Measurements from ENCODE around the gene IPPK. TPM values are rescaled to one million over a fixed set of nuclear protein-coding genes. Genes with fewer than 3 reads are reported as not detected.

Gene IPPK
- total and polyA plus RNA-seq, 2 of the 8 experiments (the other 6 are each of a cell fraction or from before 2014, with no cell fraction given), result 10.5 to 13.6 TPM

DNA sequence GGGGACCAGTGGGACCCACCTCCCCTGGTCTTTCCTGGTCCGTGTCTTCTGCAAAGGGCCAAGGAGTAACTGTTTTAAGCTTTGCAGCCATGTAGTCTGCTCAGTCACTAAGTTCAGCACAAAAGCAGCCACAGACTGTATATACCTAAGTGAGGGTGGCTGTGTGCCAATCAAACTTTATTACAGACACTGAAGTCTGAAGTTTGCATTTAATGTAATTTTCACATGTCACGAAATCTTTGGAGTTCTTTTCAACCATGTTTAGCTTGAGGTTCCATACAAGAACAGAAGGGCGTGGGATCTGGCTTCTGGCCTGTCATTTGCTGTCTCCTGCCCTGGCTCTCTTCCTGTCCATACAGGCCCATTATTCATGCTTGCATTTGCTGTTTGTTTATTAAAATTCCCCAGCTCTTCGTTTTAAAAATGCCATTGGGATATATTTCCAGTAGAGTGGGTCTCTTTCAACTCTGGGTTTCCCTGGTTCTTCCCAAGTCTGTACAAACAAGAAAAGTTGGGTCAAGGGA, 69.9 kb downstream of the IPPK start:
- Histone ChIP-seq H3K4me1 (replicated peaks in 1 of 4; ENCODE audit: control insufficient read depth in 3 of 4, insufficient read depth in 4 of 4, low read length in 3 of 4) (no peaks in the 10 kb centered on the region), H3K4ac (replicated peaks; ENCODE audit: insufficient read length, low read depth, low read length) (no peak overlapping the region), H3K4me3 (ENCODE audit: extremely low read depth in 1 of 4, insufficient read depth in 2 of 4, low read depth in 3 of 4, low read length in 4 of 4) (no peak overlapping the region), H2BK20ac (ENCODE audit: low read length) (no peak overlapping the region), H3K79me1 (ENCODE audit: low read depth, low read length) (no peaks in the 10 kb centered on the region), H4K5ac (ENCODE audit: insufficient read length, low read depth, low read length) (no peak overlapping the region), H3K27ac (ENCODE audit: low read depth, low read length) (no peak overlapping the region), H3K4me2 (ENCODE audit: insufficient read depth in 1 of 2, low read depth in 2 of 2, low read length in 2 of 2) (no peak overlapping the region), H4K20me1 (replicated peaks in 1 of 2; ENCODE audit: control insufficient read depth in 1 of 2, insufficient read depth in 2 of 2, low read length in 2 of 2) (no peaks in the 10 kb centered on the region), H2AK5ac (ENCODE audit: low read depth, low read length) (no peak overlapping the region), H3K18ac (ENCODE audit: extremely low read depth, low read length) (no peak overlapping the region), H3K27me3 (replicated peaks in 1 of 4; ENCODE audit: control insufficient read depth in 3 of 4, extremely low read depth in 1 of 4, insufficient read depth in 3 of 4, low read length in 3 of 4) (0 out of 7 replicates have a peak, but pooled peaks cover 0 to 2% (median 0%) of the 10 kb centered on the region in 4 experiments), H3K23ac (ENCODE audit: insufficient read length) (no peak overlapping the region), H3K36me3 (ENCODE audit: control insufficient read depth in 2 of 4, insufficient read depth in 4 of 4, low read length in 3 of 4) (no peaks in the 10 kb centered on the region), H3K9me3 (ENCODE audit: insufficient read depth in 2 of 2, low read depth in 1 of 2, low read length in 1 of 2) (peaks cover 0 to 3% of the 10 kb centered on the region in 2 experiments; a peak in 1 of 4 replicates), H3K14ac (ENCODE audit: insufficient read length) (no peak overlapping the region), H3K9ac (replicated peaks in 1 of 4; ENCODE audit: extremely low read depth in 1 of 4, low read depth in 3 of 4, low read length in 3 of 4) (no peak overlapping the region), H2BK5ac (ENCODE audit: low read depth, low read length) (no peak overlapping the region), H3K56ac (replicated peaks; ENCODE audit: insufficient read length, low read depth, low read length) (no peak overlapping the region), H2AFZ (ENCODE audit: low read length) (no peak overlapping the region), H2BK15ac (ENCODE audit: low read length) (no peak overlapping the region), H3K23me2 (ENCODE audit: low read depth, low read length) (no peaks in the 10 kb centered on the region), H4K8ac (ENCODE audit: extremely low read depth, insufficient read depth, low read length) (no peak overlapping the region), H2BK12ac (ENCODE audit: low read depth, low read length) (no peak overlapping the region), H3K79me2 (ENCODE audit: control insufficient read depth in 1 of 2, insufficient read depth in 2 of 2, low read length in 2 of 2) (no peaks in the 10 kb centered on the region), H4K91ac (replicated peaks; ENCODE audit: insufficient read length, low read length) (no peak overlapping the region), H2BK120ac (replicated peaks; ENCODE audit: low read depth, low read length) (no peak overlapping the region)
- FAIRE-seq (no peak), DNase-seq (ENCODE audit: low read depth in 1 of 2, low spot score in 2 of 2) (no peak)
- 81% methylated on average over 4 of the region's 4 CpGs; no CpG with 5 or more reads in 1 of the 2 experiments for WGBS, 2 experiments (ENCODE audit: extremely low coverage in 1 of 2, insufficient coverage in 1 of 2, insufficient read length in 1 of 2, insufficient replicate concordance in 2 of 2, low coverage in 1 of 2, low lambda C conversion rate in 2 of 2, missing lambda C conversion rate in 1 of 2)
- TF ChIP-seq KDM4A (IDR thresholded peaks at IDR 0.05; ENCODE audit: low read depth, low read length, severe bottlenecking), result no peak
- TF ChIP-seq CTBP2 (IDR thresholded peaks at IDR 0.05; ENCODE audit: borderline replicate concordance, insufficient read depth, insufficient read length, low read length), result no peak
- TF ChIP-seq GTF2F1 (IDR thresholded peaks at IDR 0.05; ENCODE audit: borderline replicate concordance, low read depth, low read length), result no peak
- TF ChIP-seq SIN3A (conservative IDR thresholded peaks at IDR 0.05 in 1 of 2, IDR thresholded peaks at IDR 0.05 in 1 of 2; ENCODE audit: low read depth in 1 of 2, low read length in 2 of 2), result no peak
- TF ChIP-seq TCF12 (IDR thresholded peaks at IDR 0.05; ENCODE audit: low read depth, low read length), result no peak
- TF ChIP-seq SP2 (IDR thresholded peaks at IDR 0.05; ENCODE audit: low read length), result no peak
- no peak for TF ChIP-seq POLR2AphosphoS5 (IDR thresholded peaks at IDR 0.05; ENCODE audit: low read depth, low read length)
- TF ChIP-seq, protein P1, sequence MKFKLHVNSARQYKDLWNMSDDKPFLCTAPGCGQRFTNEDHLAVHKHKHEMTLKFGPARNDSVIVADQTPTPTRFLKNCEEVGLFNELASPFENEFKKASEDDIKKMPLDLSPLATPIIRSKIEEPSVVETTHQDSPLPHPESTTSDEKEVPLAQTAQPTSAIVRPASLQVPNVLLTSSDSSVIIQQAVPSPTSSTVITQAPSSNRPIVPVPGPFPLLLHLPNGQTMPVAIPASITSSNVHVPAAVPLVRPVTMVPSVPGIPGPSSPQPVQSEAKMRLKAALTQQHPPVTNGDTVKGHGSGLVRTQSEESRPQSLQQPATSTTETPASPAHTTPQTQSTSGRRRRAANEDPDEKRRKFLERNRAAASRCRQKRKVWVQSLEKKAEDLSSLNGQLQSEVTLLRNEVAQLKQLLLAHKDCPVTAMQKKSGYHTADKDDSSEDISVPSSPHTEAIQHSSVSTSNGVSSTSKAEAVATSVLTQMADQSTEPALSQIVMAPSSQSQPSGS (IDR thresholded peaks at IDR 0.05; ENCODE audit: low read length), result no peak
- TF ChIP-seq CHD2 (IDR thresholded peaks at IDR 0.05; ENCODE audit: low read length), result no peak
- no peak for TF ChIP-seq SUZ12 (IDR thresholded peaks at IDR 0.05; ENCODE audit: low read length)
- no peak for TF ChIP-seq SP4 (IDR thresholded peaks at IDR 0.05; ENCODE audit: low read length)
- no peak for TF ChIP-seq BRCA1 (IDR thresholded peaks at IDR 0.05; ENCODE audit: low read depth, low read length)
- no peak for TF ChIP-seq RXRA (IDR thresholded peaks at IDR 0.05; ENCODE audit: insufficient read depth, low read depth, low read length)
- ChIA-PET CTCF (ENCODE audit: partially characterized antibody) (interaction anchor here (0.7 kb wide), 2 partner anchors 55 to 131 kb away, joined by 3 to 4 read pairs; no protein-coding TSS in a partner anchor), POLR2A (ENCODE audit: partially characterized antibody) (no interaction called here)

Data from H1 (cell line).